ENCODE data around the gene CARM1.
"Not testable (repeated sequence)": the region's sequence is repeated elsewhere in the genome, so short reads cannot be mapped to it uniquely, and the experiment has no call there.

Gene CARM1

GRCh38 chr19:10935371-10936059, 64.2 kb downstream of the CARM1 start:
- TF ChIP-seq, protein P1, sequence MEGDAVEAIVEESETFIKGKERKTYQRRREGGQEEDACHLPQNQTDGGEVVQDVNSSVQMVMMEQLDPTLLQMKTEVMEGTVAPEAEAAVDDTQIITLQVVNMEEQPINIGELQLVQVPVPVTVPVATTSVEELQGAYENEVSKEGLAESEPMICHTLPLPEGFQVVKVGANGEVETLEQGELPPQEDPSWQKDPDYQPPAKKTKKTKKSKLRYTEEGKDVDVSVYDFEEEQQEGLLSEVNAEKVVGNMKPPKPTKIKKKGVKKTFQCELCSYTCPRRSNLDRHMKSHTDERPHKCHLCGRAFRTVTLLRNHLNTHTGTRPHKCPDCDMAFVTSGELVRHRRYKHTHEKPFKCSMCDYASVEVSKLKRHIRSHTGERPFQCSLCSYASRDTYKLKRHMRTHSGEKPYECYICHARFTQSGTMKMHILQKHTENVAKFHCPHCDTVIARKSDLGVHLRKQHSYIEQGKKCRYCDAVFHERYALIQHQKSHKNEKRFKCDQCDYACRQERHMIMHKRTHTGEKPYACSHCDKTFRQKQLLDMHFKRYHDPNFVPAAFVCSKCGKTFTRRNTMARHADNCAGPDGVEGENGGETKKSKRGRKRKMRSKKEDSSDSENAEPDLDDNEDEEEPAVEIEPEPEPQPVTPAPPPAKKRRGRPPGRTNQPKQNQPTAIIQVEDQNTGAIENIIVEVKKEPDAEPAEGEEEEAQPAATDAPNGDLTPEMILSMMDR (IDR thresholded peaks at IDR 0.05; ENCODE audit: low read depth, low read length): no peak
- H3K4me3 ChIP-seq (replicated peaks in 1 of 2; ENCODE audit: low read depth in 2 of 2, low read length in 2 of 2): no peak overlapping the region
- DNase-seq (ENCODE audit: low read depth in 2 of 2): no peak

GRCh38 chr19:10936661-10937084, 65.3 kb downstream of the CARM1 start:
- peak; percentile 86 to 89 for DNase-seq (ENCODE audit: low read depth in 2 of 2)
- TF ChIP-seq, protein P1 (IDR thresholded peaks at IDR 0.05; ENCODE audit: low read depth, low read length): peak; percentile 57
- H3K4me3 ChIP-seq (replicated peaks in 1 of 2; ENCODE audit: low read depth in 2 of 2, low read length in 2 of 2): no peak overlapping the region

DNA sequence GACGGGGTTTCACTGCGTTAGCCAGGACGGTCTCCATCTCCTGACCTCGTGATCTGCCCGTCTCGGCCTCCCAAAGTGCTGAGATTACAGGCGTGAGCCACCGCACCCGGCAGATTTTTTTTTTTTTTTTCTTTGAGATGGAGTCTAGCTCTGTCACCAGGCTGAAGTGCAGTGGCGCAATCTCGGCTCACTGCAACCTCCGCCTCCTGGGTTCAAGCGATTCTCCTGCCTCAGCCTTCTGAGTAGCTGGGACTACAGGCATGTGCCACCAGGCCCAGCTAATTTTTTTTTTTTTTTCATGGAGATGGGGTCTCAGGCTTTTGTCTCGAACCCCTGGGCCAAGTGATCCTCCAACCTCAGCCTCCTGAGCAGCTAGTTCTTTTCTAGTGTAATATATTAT, 70.3 kb downstream of the CARM1 start:
- H3K4me3 ChIP-seq (replicated peaks in 1 of 2; ENCODE audit: low read depth in 2 of 2, low read length in 2 of 2); DNase-seq (ENCODE audit: low read depth in 2 of 2): not testable (repeated sequence)

GRCh38 chr19:10943412-10943811, 72.1 kb downstream of the CARM1 start:
- DNase-seq (ENCODE audit: low read depth in 2 of 2); H3K4me3 ChIP-seq (replicated peaks in 1 of 2; ENCODE audit: low read depth in 2 of 2, low read length in 2 of 2): not testable (repeated sequence)

DNA sequence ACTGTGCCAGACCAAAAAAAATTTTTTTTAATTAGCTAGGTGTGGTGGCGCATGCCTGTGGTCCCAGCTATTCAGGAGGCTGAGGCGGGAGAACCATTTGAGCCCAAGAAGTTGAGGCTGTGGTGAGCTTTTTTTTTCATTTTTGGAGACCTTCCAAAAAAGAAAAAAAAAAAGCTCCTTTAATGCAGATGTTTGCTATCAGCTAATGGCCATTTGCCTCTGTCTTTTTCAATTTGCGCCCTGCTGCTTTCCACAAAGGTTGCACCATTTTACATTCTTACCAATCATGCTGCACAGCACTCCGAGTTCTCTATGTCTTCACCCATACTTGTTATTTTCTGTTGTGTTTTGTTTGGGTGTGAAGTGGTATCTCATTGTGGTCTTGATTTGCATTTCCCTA, 73.9 kb downstream of the CARM1 start:
- no peak overlapping the region for H3K4me3 ChIP-seq (replicated peaks in 1 of 2; ENCODE audit: low read depth in 2 of 2, low read length in 2 of 2)
- TF ChIP-seq, protein P1 (IDR thresholded peaks at IDR 0.05; ENCODE audit: low read depth, low read length): no peak
- DNase-seq (ENCODE audit: low read depth in 2 of 2): no peak

DNA sequence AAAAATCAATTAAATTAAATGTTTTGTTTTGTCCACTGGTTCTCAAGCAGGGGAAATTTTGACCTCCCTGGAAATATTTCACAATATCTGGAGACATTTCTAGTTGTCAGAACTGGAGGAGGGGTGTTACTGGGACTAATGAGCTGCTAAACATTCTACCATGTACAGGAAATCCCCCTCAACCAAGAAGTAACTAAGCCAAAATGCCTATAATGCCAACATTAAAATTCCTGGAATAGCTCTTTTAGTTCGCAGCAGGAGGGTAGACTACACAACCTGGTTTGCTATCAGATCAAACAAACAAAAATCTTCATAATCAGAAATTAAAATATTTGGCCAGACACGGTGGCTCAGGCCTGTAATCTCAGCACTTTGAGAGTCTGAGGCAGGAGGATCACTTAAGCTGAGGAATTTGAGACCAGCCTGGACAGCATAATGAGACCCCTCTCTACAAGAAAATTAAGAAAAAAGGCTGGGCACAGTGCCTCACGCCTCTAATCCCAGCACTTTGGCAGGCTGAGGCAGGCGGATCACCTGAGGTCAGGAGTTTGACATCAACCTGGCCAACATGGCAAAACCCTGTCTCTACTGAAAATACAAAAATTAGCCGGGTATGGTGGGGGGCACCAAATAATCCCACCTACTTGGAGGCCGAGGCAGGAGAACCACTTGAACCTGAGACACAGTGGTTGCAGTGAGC, 75.8 kb downstream of the CARM1 start:
- H3K4me3 ChIP-seq (replicated peaks in 1 of 2; ENCODE audit: low read depth in 2 of 2, low read length in 2 of 2): no peak overlapping the region
- TF ChIP-seq, protein P1 (IDR thresholded peaks at IDR 0.05; ENCODE audit: low read depth, low read length): no peak
- DNase-seq (ENCODE audit: low read depth in 2 of 2): peak in 1 of 2 donors; percentile 82

- DNase-seq (ENCODE audit: low read depth in 2 of 2): no peak
- TF ChIP-seq, protein P1 (IDR thresholded peaks at IDR 0.05; ENCODE audit: low read depth, low read length): no peak
- H3K4me3 ChIP-seq (replicated peaks in 1 of 2; ENCODE audit: low read depth in 2 of 2, low read length in 2 of 2): no peak overlapping the region
Measured at GRCh38 chr19:10952809-10953208, 81.5 kb downstream of the CARM1 start.

GRCh38 chr19:10959277-10959968, 88.1 kb downstream of the CARM1 start:
- not testable (repeated sequence) for DNase-seq (ENCODE audit: low read depth in 2 of 2); H3K4me3 ChIP-seq (replicated peaks in 1 of 2; ENCODE audit: low read depth in 2 of 2, low read length in 2 of 2)
